ENCODE measurements around the gene PLCXD1.
A peak's percentile ranks its signal among the peaks of the same experiment; 100 is the strongest.

The PLCXD1 gene

DNA sequence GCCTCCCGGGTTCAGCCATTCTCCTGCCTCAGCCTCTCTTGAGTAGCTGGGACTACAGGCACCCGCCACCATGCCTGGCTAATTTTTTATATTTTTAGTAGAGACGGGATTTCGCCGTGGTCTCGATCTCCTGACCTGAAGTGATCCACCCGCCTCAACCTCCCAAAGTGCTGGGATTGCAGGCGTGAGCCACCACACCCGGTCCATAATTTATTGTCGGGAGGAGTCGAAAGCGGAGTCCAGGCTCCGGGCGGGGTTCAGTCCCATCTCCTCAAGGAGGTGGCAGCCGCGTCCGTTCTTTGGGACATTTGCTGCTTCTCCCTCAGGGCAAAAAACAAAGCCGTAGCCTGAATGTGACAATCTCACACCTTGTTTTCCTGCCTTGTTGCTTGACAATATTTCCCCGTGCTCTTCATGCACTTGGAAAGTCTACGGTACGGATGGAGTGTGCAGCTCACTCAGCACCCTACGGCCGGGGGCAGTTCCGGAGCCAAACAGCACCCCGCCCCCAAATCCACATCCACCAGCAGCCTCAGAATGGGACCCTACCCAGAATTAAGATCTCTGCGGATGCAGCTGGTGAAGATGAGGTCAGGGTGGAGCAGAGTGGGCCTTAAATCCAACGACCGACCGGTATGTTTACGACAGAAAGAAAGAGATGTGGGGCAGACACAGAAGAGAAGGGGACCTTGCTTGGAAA, 27.8 kb downstream of the PLCXD1 start:
- Histone ChIP-seq H4K8ac (ENCODE audit: low read depth, low read length) (no peak overlapping the region), H3K23ac (ENCODE audit: low read length) (no peak overlapping the region), H3K79me1 (ENCODE audit: low read length) (no peaks in the 10 kb centered on the region), H2AK5ac (ENCODE audit: low read length) (no peak overlapping the region), H2BK5ac (ENCODE audit: low read depth, low read length, poor library complexity) (no peak overlapping the region), H4K12ac (ENCODE audit: low read depth, low read length) (no peak overlapping the region), H3K27ac (ENCODE audit: low read depth, low read length) (no peak overlapping the region), H3K18ac (ENCODE audit: low read length) (no peak overlapping the region), H2BK12ac (ENCODE audit: low read length) (no peak overlapping the region), H2AFZ (ENCODE audit: insufficient read depth, low read length, poor library complexity) (no peak overlapping the region), H3K27me3 (ENCODE audit: insufficient read depth, low read length) (no peaks in the 10 kb centered on the region), H2BK120ac (ENCODE audit: insufficient read depth, low read length, poor library complexity) (no peak overlapping the region), H3K4ac (ENCODE audit: low read depth, low read length) (no peak overlapping the region), H3K36me3 (ENCODE audit: control insufficient read depth in 1 of 2, insufficient read depth in 2 of 2, low read length in 2 of 2) (peaks cover 59 to 71% of the 10 kb centered on the region in 2 experiments), H3K79me2 (ENCODE audit: control insufficient read depth, insufficient read depth, low read length, poor library complexity) (no peaks in the 10 kb centered on the region), H3K4me2 (ENCODE audit: low read length) (no peak overlapping the region), H3K4me1 (ENCODE audit: control insufficient read depth in 1 of 2, insufficient read depth in 2 of 2, low read length in 2 of 2) (no peaks in the 10 kb centered on the region), H3K9me3 (ENCODE audit: insufficient read depth, low read depth, low read length) (peaks cover 5% of the 10 kb centered on the region), H3K14ac (ENCODE audit: low read length) (no peak overlapping the region), H3K4me3 (ENCODE audit: low read depth, low read length) (no peak overlapping the region), H3K9ac (ENCODE audit: low read length) (no peak overlapping the region), H4K91ac (ENCODE audit: low read depth, low read length) (no peak overlapping the region)
- no CpG with 5 or more reads among the region's 30 CpGs for WGBS (ENCODE audit: extremely low coverage, insufficient coverage, insufficient read length)
- DNase-seq: no peak

DNA sequence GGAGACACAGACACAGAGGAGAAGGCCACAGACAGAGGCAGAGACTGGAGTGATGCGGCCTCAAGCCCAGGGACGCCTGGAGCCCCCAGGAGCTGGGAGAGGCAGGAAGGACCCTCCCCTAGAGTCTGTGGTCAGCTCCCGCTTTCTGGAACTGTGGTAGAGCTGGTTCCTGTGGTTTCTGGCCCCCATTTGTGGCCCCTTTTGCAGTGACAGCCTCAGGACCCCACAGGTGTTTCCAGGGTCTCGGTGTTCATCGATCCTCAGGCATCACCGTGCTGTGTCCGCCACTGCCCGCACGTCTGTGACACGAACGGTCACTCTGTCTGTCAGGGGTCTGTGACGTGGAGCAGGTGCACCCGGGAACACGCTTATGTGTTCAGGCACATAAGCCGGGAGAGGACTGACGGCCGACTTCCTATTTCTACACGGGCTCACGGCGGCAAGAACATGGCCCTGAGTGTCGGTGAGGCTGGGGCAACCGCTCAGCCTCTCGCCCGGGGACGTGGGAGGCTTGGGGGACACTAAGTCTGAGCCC, 29.5 kb downstream of the PLCXD1 start:
- Histone ChIP-seq H3K9me3 (ENCODE audit: insufficient read depth, low read depth, low read length) (peaks cover 6% of the 10 kb centered on the region), H3K4me3 (ENCODE audit: low read depth, low read length) (no peak overlapping the region), H2BK120ac (ENCODE audit: insufficient read depth, low read length, poor library complexity) (no peak overlapping the region), H2BK12ac (ENCODE audit: low read length) (no peak overlapping the region), H3K79me2 (ENCODE audit: control insufficient read depth, insufficient read depth, low read length, poor library complexity) (no peaks in the 10 kb centered on the region), H2AK5ac (ENCODE audit: low read length) (no peak overlapping the region), H3K14ac (ENCODE audit: low read length) (no peak overlapping the region), H3K36me3 (ENCODE audit: control insufficient read depth in 1 of 2, insufficient read depth in 2 of 2, low read length in 2 of 2) (peaks cover 62 to 77% of the 10 kb centered on the region in 2 experiments), H3K4me1 (ENCODE audit: control insufficient read depth in 1 of 2, insufficient read depth in 2 of 2, low read length in 2 of 2) (no peaks in the 10 kb centered on the region), H4K12ac (ENCODE audit: low read depth, low read length) (no peak overlapping the region), H4K8ac (ENCODE audit: low read depth, low read length) (no peak overlapping the region), H3K4me2 (ENCODE audit: low read length) (no peak overlapping the region), H3K27me3 (ENCODE audit: insufficient read depth, low read length) (no peaks in the 10 kb centered on the region), H2BK5ac (ENCODE audit: low read depth, low read length, poor library complexity) (no peak overlapping the region), H3K9ac (ENCODE audit: low read length) (no peak overlapping the region), H3K18ac (ENCODE audit: low read length) (no peak overlapping the region), H4K91ac (ENCODE audit: low read depth, low read length) (no peak overlapping the region), H3K27ac (ENCODE audit: low read depth, low read length) (no peak overlapping the region), H3K4ac (ENCODE audit: low read depth, low read length) (no peak overlapping the region), H3K23ac (ENCODE audit: low read length) (no peak overlapping the region), H2AFZ (ENCODE audit: insufficient read depth, low read length, poor library complexity) (no peak overlapping the region), H3K79me1 (ENCODE audit: low read length) (no peaks in the 10 kb centered on the region)
- no peak for DNase-seq
- no CpG with 5 or more reads among the region's 25 CpGs for WGBS (ENCODE audit: extremely low coverage, insufficient coverage, insufficient read length)

DNA sequence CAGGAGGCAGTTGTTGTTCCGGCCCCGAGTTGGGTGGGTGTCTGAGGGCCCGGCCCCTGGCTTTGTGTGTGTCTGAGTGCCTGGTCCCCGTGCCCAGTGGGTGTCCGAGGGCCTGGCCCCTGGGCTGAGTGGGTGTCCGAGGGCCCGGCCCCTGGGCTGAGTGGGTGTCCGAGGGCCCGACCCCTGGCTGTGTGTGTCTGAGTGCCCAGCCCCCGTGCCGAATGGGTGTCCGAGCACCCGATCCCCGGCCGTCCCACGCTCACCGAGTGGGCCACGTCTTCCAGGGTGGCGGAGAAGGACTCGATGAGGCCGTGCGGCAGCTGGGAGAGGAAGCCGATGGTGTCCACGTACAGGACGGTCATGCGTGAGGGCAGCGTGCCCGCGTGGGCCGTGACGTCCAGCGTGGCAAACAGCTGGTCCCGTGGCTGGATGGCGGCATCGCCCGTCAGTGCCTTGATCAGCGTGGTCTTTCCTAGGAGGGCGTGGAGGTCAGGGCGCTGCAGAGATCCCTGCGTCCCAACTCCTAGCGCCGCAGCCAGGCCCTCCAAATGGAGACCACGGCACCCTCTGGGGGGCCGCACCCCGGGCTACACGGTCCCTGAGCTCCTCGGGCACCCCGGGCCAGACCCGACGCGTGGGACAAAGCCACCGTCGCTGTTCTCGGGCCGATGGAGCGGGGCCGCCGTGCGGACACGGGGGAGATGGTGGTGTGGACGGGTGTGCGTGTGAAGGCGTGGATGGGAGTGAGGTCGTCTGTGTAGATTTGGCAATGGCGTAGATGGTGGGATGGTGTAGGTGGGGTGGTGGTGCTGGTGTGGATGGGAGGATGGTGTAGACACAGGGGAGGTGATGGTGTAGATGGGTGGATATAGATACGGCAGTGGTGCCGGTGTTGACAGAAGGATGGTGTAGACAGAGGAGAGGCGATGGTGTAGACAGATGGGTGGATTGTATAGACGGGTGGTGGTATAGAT, 30.3 kb downstream of the PLCXD1 start:
- Histone ChIP-seq H3K36me3 (ENCODE audit: control insufficient read depth in 1 of 2, insufficient read depth in 2 of 2, low read length in 2 of 2) (peaks cover 64 to 75% of the 10 kb centered on the region in 2 experiments), H2BK120ac (ENCODE audit: insufficient read depth, low read length, poor library complexity) (no peak overlapping the region), H3K4me2 (ENCODE audit: low read length) (no peak overlapping the region), H3K79me2 (ENCODE audit: control insufficient read depth, insufficient read depth, low read length, poor library complexity) (no peaks in the 10 kb centered on the region), H2BK5ac (ENCODE audit: low read depth, low read length, poor library complexity) (no peak overlapping the region), H3K14ac (ENCODE audit: low read length) (no peak overlapping the region), H3K4me3 (ENCODE audit: low read depth, low read length) (no peak overlapping the region), H4K8ac (ENCODE audit: low read depth, low read length) (no peak overlapping the region), H3K9ac (ENCODE audit: low read length) (no peak overlapping the region), H3K27ac (ENCODE audit: low read depth, low read length) (no peak overlapping the region), H3K4ac (ENCODE audit: low read depth, low read length) (no peak overlapping the region), H3K23ac (ENCODE audit: low read length) (no peak overlapping the region), H2AK5ac (ENCODE audit: low read length) (no peak overlapping the region), H3K4me1 (ENCODE audit: control insufficient read depth in 1 of 2, insufficient read depth in 2 of 2, low read length in 2 of 2) (no peaks in the 10 kb centered on the region), H2AFZ (ENCODE audit: insufficient read depth, low read length, poor library complexity) (no peak overlapping the region), H3K79me1 (ENCODE audit: low read length) (no peaks in the 10 kb centered on the region), H2BK12ac (ENCODE audit: low read length) (no peak overlapping the region), H4K12ac (ENCODE audit: low read depth, low read length) (no peak overlapping the region), H4K91ac (ENCODE audit: low read depth, low read length) (no peak overlapping the region), H3K27me3 (ENCODE audit: insufficient read depth, low read length) (no peaks in the 10 kb centered on the region), H3K9me3 (ENCODE audit: insufficient read depth, low read depth, low read length) (peaks cover 8% of the 10 kb centered on the region), H3K18ac (ENCODE audit: low read length) (no peak overlapping the region)
- DNase-seq: no peak
- WGBS (ENCODE audit: extremely low coverage, insufficient coverage, insufficient read length): 100% methylated on average over 4 of the region's 69 CpGs

DNA sequence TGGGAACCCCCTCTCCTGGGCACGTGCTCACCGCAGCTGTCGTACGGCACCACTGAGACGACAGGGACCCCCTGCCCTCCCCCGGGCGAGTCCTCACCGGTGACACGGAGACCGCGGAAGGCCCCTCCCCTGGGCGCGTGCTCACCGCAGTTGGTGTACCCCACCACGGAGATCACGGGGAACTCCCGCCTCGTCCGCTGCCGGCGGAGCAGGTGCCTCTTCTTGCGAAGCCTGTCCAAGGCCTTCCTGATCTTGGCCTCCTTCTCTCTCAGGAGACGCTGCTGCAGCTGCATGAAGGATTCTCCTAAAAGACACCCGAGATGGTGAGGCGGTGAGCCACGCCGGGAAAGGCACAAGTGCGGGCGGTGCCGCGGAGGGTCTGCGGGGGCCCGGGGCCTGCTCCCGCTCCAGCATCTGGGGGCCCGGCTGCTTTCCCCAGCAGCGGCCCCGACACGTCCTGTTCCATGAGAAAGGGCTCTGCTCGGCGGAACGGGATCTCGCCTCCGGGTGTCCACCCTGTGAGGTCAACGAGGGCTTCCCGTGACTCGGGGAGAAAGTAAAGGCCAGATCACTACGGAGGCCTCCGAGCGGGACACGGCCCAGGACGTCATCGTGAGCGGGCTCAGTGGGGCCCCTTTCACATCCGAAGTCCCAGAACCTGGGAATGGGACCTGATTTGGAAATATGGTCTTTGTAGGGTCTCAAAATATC, 31.6 kb downstream of the PLCXD1 start:
- H2AK5ac ChIP-seq (ENCODE audit: low read length): no peak overlapping the region
- H3K18ac ChIP-seq (ENCODE audit: low read length): no peak overlapping the region
- peaks cover 61 to 71% of the 10 kb centered on the region in 2 experiments for H3K36me3 ChIP-seq (ENCODE audit: control insufficient read depth in 1 of 2, insufficient read depth in 2 of 2, low read length in 2 of 2)
- no peaks in the 10 kb centered on the region for H3K79me2 ChIP-seq (ENCODE audit: control insufficient read depth, insufficient read depth, low read length, poor library complexity)
- no peak overlapping the region for H3K4me2 ChIP-seq (ENCODE audit: low read length)
- no peak overlapping the region for H2AFZ ChIP-seq (ENCODE audit: insufficient read depth, low read length, poor library complexity)
- H3K4me3 ChIP-seq (ENCODE audit: low read depth, low read length): no peak overlapping the region
- no peaks in the 10 kb centered on the region for H3K79me1 ChIP-seq (ENCODE audit: low read length)
- H3K14ac ChIP-seq (ENCODE audit: low read length): no peak overlapping the region
- no peak overlapping the region for H4K91ac ChIP-seq (ENCODE audit: low read depth, low read length)
- no peak overlapping the region for H3K23ac ChIP-seq (ENCODE audit: low read length)
- no peaks in the 10 kb centered on the region for H3K4me1 ChIP-seq (ENCODE audit: control insufficient read depth in 1 of 2, insufficient read depth in 2 of 2, low read length in 2 of 2)
- WGBS (ENCODE audit: extremely low coverage, insufficient coverage, insufficient read length): no CpG with 5 or more reads among the region's 54 CpGs
- H3K9ac ChIP-seq (ENCODE audit: low read length): no peak overlapping the region
- no peak overlapping the region for H4K8ac ChIP-seq (ENCODE audit: low read depth, low read length)
- no peak overlapping the region for H2BK5ac ChIP-seq (ENCODE audit: low read depth, low read length, poor library complexity)
- H2BK12ac ChIP-seq (ENCODE audit: low read length): no peak overlapping the region
- no peak overlapping the region for H3K27ac ChIP-seq (ENCODE audit: low read depth, low read length)
- no peak for DNase-seq
- peaks cover 10% of the 10 kb centered on the region for H3K9me3 ChIP-seq (ENCODE audit: insufficient read depth, low read depth, low read length)
- no peaks in the 10 kb centered on the region for H3K27me3 ChIP-seq (ENCODE audit: insufficient read depth, low read length)
- H4K12ac ChIP-seq (ENCODE audit: low read depth, low read length): peak overlapping the region; percentile 22
- no peak overlapping the region for H3K4ac ChIP-seq (ENCODE audit: low read depth, low read length)
- H2BK120ac ChIP-seq (ENCODE audit: insufficient read depth, low read length, poor library complexity): no peak overlapping the region
